Raji (cell line): ENCODE data around the gene CD44.

Experiments
- POLR2A ChIP-seq: IDR thresholded peaks from 2 replicates; pipeline ENCODE4 v1.6.1; 2011; ENCODE audit warnings: low read depth, low read length, control low read depth; ENCODE audit not compliant: insufficient read depth

The CD44 gene

DNA sequence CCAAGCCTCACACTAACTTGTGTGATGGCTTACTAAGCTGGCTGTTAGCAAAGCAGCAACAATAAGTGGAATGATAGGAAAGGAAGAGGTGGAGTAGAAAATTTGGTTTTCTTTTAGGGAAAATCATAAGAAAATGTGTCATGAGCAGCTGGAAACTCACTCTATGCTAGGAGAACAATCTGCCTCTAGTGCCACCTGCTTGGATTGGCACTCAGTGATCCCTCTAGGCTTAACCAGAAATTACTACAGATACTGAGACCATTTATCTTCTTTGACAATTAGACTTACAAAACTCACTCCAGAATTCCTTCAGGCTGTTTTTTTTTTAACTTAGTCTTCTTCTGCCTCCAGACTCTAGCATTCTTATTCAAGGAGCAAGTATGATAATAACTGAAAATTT, 117.3 kb downstream of the CD44 start:
- TF ChIP-seq POLR2A: no peak

DNA sequence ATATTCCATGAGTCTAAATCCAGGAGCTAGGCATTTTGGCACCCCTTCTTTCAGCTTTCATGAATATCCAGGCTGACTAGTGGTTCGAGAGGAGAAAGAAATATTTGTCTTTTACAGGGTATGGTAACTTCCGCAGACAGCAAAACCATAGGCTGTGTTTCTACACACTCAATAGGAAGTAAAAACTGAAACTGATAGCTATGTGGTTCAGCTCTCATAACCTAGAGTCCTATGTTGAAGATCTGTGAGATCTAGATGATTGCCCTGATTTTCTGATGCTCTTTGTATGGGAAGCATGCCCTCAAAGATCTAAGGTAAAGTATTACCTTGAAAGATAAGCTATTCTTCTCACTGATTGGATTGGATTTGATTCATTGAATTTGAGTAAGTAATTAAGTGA, 118.3 kb downstream of the CD44 start:
- no peak for TF ChIP-seq POLR2A

DNA sequence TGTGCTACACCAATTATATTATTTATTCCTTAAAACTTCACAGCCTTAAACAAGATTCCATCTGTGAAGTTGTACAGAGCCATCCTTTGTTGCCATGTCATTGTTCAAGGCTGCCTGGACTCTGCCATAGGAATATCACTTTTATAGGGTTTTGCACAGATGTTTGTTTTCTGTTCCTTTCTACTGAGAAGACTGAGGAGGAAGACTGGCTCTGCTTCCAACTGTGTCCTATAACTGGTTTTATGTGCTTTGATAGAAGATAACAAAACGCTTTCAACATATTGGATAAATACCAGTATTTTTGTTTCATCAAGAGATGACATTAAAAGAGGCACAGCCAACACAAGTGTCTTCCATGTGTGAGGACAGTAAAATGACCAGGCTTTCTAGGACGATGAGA, 120.6 kb downstream of the CD44 start:
- no peak for TF ChIP-seq POLR2A

DNA sequence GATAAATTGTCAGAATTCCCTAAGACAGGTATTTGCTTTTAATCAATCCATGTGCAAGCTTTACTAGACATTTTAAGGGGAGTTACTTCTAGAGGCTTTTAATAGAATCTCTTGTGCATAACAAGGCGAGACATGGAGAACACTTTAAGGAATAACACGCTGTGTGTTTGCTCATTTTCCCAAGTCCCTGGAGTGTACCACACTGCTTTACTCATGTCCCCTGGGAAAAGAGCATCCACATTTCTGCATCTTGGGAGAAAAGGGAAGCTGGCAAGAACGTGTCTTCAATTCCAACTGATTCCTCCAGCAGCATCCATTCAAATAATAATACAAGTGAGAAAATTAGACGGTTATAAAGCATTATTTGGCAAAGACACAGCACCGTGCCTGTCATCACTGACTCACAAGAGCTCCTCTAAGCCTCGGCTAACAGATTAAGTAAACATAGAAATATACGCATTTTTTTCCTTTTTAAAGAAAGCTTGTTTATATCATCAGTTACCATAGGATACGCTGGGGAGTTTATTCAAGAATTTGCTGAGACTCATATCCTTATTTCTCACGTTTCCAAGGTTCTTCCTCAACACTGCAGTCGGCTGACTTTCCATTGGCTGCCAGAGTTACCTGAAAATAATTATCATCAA, 121.5 kb downstream of the CD44 start:
- no peak for TF ChIP-seq POLR2A

DNA sequence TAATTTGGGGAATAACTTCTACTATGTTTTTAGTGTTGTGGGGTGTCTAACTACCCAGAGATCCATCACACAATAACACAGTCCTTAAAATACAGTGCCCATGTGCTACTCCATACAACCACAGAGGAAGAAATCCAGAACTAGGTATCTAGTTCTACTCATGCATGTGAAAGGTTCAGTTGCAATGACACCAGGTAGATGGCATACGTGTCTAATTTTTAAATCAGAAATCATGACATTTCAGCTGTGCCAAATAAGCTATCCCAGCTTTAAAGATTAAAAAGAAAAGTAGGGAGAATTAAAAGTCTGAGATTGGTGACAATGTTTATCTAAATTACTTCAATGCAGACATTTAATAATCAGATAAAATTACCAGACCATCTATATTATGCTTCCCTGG, 122.2 kb downstream of the CD44 start:
- no peak for TF ChIP-seq POLR2A

DNA sequence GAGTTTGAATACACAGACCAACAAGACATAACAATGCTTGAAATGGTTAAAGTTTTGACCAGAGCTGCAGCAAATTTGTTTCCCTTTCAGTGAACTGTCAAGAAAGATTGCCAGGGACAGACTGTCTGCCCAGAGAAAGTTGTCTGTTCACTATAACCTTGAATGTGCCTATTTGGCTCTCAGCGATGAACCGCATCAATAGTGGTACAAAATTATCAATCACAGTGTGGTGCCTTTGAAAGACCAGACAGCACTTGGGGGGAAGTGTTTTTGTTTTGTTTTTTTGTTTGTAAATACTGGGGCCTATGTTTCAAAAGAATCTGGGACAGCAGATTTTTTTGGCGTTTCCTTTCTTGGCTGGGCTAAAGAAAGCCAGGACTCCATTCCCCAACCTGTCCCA, 123.1 kb downstream of the CD44 start:
- no peak for TF ChIP-seq POLR2A

DNA sequence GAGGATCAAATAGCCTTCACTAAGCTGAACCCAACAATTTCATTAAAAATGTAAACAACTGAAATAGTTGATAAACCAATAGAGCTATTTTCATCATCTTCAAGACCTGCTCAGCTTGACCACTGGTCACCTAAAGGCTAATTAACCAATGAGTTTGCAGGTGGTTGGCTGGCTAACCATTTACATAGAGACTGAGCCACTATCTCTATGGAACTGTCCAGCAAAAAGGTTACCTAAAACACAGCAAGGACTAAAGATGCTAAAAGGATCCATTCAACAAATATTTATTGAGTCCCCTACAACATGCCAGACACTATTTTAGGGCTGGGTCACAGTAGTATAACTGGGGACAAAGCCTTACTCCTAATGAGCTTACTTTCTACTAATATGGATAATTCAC, 123.8 kb downstream of the CD44 start:
- TF ChIP-seq POLR2A: no peak

DNA sequence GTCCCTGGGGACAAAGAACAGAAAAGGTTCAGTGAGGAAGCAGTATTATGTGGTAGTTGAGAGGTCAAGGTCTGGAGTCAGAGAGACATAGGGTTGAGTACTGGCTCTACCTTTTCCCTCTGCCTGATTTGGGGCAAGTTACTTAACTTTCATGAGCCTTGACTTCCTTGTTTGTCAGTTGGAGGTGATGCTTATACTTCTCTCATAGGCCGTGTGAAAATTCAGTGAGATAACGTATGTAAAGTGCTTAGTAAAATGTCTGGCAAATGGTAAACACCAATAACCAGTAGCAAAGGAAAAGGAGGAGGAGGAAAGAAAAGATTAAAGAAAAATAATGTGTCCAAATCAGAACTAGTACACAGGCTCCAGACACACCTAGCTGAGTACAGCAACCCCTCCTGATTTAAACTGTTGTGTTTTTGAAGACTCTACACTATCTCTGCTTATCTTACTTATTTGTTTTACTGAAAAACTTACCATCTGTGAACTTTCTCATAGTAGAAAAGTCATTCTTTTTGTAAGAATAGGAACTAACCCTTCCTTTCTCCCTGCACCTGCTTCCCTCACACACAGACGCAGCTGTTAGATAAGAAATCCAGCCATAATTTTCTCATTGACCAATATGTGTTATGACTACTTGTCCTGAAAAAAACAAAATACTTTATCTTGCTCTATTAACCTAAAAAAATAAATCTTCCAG, 126.9 kb downstream of the CD44 start:
- no peak for TF ChIP-seq POLR2A

DNA sequence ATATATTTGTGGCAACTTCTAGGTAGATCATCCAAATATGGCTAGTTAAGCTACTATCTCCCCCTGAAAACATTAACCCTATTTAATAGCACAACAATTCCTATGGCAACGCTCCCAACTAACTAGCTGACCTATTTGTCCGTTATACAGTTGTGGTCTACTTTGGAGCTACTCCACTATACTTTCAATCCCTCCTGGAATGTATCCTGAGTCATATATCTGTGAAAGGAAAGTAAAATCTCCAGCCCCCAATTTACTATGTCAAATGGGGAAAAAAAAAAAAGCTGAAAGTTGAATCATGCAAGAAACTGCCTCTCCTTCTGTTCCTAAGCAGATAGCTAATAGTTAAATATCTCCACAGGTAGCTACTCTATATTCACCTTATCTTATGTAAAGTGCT, 128.5 kb downstream of the CD44 start:
- no peak for TF ChIP-seq POLR2A

DNA sequence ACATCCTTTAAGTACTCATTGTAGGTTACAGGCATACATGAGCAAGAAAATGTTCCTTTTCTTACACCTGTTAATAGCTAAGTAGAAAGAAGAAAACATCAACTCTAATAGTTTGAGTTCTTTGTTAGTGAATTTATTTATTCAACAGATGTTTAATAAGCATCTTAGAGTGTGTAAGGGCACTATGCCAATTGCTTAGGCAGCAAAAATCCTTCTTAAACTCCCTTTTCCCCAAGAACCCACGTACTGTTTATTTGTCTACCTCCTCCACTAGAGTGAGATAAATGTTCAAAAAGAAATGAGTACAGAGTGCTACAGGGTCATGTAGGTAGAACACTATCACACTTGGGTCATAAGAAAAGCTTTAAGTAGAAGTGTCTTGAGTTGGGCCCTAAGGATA, 131.4 kb downstream of the CD44 start:
- no peak for TF ChIP-seq POLR2A

DNA sequence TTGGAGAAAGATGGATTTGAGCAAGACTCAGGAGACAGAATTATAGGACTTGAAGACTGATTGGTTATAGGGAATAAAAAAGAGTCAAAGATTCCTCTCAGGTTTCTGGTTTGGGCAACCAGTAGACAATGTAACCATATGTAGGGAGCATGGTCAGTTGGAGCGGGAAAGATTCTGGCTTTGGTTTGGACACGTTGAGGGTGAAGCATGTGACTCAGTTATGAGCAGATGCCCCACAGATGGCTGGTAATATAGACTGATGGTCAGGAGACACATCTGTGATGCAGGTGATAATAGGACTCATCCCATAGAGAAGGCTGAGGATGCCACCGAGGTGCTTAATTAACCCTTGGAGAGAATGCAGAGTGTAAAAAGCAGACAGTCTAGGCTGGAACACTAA, 132.1 kb downstream of the CD44 start:
- no peak for TF ChIP-seq POLR2A

DNA sequence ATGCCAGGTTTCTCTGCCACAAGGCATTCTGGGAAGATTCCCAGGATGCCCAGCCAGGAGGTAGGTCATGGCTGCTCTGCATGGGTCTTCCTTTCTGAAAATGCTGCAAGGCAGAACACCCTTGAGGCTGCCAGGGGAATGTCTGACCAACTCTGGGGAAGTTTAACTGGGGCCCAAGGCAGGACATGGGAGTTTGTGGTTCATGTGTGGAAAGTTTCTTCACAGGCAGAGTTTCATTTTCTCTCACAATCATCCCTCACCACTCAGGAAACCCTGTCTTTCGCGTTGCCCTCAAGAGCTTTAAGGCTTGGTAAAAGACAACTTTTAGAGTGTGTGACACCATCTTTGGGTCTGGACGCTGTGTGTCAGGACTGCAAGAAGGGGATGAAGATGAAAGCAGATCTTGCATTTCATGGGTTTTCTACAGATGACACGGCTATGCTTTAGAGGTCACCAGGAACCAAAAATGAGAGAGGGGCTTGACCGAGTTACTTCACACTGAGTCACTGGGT, 133.5 kb downstream of the CD44 start:
- no peak for TF ChIP-seq POLR2A

DNA sequence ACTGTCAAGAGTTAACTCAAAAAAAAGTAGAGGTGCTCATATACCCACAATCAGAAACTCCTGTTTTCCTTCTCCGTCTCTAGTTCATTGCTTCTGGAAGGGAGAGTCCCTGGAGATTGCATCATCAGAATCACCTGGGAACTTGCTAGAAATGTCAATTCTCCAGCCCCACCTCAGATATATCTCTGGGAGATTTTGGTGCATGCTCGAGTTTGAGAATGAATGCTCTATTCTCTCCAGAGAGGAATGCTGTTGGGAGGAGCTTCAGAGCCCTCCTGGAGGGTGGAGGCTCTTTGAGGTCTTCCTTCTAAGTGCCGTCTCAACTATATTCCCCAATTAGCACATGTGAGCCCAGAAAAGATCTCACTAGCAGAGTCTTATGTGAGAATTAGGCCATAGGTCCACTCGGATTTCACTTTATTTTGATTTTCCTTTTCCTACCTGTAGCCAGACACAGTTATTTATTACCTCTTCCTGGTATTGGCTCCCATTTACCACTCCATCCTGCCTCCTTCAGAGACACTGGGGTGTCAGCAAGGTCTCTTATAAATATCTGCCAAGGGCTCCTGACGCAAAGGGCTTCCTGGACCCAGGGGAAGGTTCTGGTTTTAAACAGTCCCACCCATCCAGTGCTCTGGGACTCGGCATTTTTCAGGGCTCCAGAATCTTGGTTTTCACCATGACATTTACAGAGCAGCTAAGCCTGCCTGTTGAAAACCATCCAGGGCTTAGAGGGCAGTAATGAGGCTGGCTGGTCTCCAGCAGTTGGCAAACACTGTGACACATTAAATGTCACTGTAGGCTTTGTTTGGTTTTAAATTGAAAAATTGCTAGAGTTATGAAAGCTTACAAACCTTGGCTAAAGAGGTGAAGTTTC, 136.2 kb downstream of the CD44 start:
- no peak for TF ChIP-seq POLR2A

DNA sequence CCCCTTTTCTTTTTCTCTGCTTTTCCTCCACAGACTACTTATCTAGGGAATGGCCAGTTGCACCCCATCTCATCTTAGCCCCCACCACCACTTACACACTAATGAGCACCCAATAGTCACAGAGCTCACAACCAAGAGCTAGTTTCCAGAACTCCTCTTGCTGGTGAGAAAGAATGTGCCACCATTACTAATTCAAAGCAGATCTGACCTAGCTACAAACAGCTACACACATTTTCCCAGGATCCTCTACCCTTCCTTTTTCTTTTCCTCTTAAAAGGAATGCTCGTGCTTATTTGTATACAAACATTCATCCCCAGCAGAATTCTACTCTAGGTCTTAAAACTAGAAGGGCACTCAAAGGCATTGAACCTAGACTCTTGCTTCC, 136.8 kb downstream of the CD44 start:
- TF ChIP-seq POLR2A: no peak

DNA sequence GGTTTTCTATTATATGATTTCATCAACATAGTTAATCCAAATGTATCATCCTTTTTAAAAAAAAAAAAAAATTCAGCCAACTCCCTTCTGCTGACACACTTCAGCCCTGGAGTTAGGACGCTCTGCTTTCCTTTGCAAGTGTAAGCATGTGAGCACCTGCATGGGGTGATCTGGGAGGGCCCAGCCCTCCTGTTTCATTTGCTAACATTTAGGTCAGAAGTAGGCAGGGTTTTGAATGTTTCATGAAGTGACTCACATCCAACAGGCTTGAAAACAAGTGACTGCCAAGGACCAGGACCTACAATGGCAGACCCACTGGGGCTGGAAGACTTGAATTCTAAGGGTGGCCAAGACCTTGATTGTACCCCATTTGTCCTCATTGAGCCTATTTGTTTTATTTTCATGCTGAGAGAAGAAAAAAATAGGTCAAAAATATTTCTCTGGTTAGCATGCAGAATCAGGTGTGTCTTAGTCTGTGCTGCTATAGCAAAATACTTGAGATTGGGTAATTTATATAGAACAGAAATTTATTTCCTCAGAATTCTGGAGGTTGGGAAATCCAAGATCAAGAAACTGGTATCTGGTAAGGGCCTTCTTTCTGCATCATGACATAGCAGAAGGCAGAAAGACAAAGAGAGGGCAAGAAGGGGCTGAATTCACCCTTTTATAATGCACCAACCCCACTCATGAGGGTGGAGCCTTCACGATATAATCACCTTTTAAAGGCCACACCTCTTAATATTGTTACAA, 137.6 kb downstream of the CD44 start:
- no peak for TF ChIP-seq POLR2A
